NOMO-1 treated with dmso at 0.1 percent for 144 hours (cell line): ENCODE results near the gene PIGU.
"Not testable (repeated sequence)": the region's sequence is repeated elsewhere in the genome, so short reads cannot be mapped to it uniquely, and the experiment has no call there.

Experiments used
- DNase-seq: peaks from one replicate; lab custom pipeline; 2025; ENCODE audit not compliant: unreplicated experiment; lab: John Stamatoyannopoulos, UW

Gene PIGU

GRCh38 chr20:34706912-34707784 is 30.3 kb upstream of the PIGU start:
- DNase-seq, result no peak

GRCh38 chr20:34706302-34706875 is 29.5 kb upstream of the PIGU start:
- no peak for DNase-seq

- DNase-seq, result no peak
Observed at GRCh38 chr20:34705397-34706301, 28.8 kb upstream of the PIGU start.

- no peak for DNase-seq
Observed at GRCh38 chr20:34705008-34705396, 28.1 kb upstream of the PIGU start.

GRCh38 chr20:34704177-34705007 is 27.5 kb upstream of the PIGU start, which contains the start of gene TP53INP2:
TSS of gene TP53INP2 (plus strand) at chr20:34704344. CDS start at chr20:34708740, 4,396 bp downstream.
- peak; percentile 83 for DNase-seq

GRCh38 chr20:34703424-34704176 is 26.7 kb upstream of the PIGU start:
- DNase-seq, result no peak

- DNase-seq, result no peak
Observed at GRCh38 chr20:34703061-34703423, 26.1 kb upstream of the PIGU start.

GRCh38 chr20:34701405-34702085 is 24.7 kb upstream of the PIGU start:
- no peak for DNase-seq

- no peak for DNase-seq
Observed at GRCh38 chr20:34693414-34693813, 16.5 kb upstream of the PIGU start.

GRCh38 chr20:34691838-34692237 is 14.9 kb upstream of the PIGU start:
- no peak for DNase-seq

- no peak for DNase-seq
Observed at GRCh38 chr20:34689486-34689885, 12.6 kb upstream of the PIGU start.

GRCh38 chr20:34683667-34684066 is 6.8 kb upstream of the PIGU start:
- no peak for DNase-seq

GRCh38 chr20:34680586-34681175 is 3.8 kb upstream of the PIGU start:
- peak; percentile 30 for DNase-seq

- no peak for DNase-seq
Observed at GRCh38 chr20:34675993-34676641, 775 bp downstream of the PIGU start.

- DNase-seq, result no peak
Observed at GRCh38 chr20:34675561-34675960, 1.3 kb downstream of the PIGU start.

- DNase-seq, result no peak
Observed at GRCh38 chr20:34673412-34673811, 3.5 kb downstream of the PIGU start.

- no peak for DNase-seq
Observed at GRCh38 chr20:34669094-34669493, 7.8 kb downstream of the PIGU start.

GRCh38 chr20:34664751-34665150 is 12.1 kb downstream of the PIGU start:
- not testable (repeated sequence) for DNase-seq
